ENCODE results near the gene OR6J1. TPM values are rescaled to one million over a fixed set of nuclear protein-coding genes. Genes with fewer than 3 reads are reported as not detected.

OR6J1 gene
- total and polyA plus RNA-seq, 2 of the 13 experiments (the other 11 are each of a cell fraction or from before 2014, with no cell fraction given) = not detected

DNA sequence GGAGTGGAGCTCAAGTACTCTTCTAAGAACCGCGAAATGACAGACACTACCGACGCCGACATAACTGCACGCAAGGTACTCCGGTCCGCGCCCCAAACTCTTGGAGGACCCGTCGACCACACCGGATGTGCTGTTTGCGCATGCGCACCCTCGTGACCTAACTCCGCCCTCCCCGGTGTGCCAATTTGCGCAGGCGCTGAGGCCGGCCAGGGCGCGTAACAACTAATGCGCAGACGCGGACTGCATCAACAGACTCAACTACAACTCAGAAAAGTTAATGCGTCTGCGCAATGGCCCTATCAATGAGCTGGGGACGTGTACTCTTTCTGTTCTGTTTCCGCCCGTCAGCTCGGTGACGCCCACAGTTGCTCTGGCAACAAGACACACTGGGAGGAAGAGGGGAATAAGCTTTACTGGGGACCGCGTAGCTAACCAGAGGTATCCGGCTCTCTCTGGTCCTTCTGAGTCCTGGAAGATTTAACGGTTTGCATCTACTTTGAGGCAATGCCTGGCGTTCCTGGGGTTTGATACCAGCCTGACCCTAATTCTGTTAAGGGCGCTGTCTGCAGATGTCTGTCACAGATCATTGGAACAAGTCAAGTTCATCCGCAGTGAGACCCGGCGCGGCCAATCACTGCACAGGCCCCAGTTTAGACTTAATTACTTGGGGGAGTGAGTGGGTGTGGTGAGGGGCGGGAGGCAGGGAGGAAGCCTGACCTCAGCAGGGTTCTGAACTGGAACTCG is 54.9 kb downstream of the OR6J1 start, which contains the start of gene DAD1 (continued):
- peak; percentile 80 for TF ChIP-seq SNAPC2 (CRISPR knock-in tag; IDR thresholded peaks at IDR 0.05)
- TF ChIP-seq, protein P1, sequence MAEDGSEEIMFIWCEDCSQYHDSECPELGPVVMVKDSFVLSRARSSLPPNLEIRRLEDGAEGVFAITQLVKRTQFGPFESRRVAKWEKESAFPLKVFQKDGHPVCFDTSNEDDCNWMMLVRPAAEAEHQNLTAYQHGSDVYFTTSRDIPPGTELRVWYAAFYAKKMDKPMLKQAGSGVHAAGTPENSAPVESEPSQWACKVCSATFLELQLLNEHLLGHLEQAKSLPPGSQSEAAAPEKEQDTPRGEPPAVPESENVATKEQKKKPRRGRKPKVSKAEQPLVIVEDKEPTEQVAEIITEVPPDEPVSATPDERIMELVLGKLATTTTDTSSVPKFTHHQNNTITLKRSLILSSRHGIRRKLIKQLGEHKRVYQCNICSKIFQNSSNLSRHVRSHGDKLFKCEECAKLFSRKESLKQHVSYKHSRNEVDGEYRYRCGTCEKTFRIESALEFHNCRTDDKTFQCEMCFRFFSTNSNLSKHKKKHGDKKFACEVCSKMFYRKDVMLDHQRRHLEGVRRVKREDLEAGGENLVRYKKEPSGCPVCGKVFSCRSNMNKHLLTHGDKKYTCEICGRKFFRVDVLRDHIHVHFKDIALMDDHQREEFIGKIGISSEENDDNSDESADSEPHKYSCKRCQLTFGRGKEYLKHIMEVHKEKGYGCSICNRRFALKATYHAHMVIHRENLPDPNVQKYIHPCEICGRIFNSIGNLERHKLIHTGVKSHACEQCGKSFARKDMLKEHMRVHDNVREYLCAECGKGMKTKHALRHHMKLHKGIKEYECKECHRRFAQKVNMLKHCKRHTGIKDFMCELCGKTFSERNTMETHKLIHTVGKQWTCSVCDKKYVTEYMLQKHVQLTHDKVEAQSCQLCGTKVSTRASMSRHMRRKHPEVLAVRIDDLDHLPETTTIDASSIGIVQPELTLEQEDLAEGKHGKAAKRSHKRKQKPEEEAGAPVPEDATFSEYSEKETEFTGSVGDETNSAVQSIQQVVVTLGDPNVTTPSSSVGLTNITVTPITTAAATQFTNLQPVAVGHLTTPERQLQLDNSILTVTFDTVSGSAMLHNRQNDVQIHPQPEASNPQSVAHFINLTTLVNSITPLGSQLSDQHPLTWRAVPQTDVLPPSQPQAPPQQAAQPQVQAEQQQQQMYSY (CRISPR knock-in tag; IDR thresholded peaks at IDR 0.05) = no peak
- peak; percentile 79; the same call in 1 of the 2 replicates for TF ChIP-seq CBFB (CRISPR knock-in tag; IDR thresholded peaks at IDR 0.05)
- peak; percentile 30; the same call in 1 of the 2 replicates for TF ChIP-seq ETV6 (CRISPR knock-in tag; conservative IDR thresholded peaks at IDR 0.05)
- peak; percentile 88 for TF ChIP-seq ZNF777 (CRISPR knock-in tag; IDR thresholded peaks at IDR 0.05)
- TF ChIP-seq, protein P2, sequence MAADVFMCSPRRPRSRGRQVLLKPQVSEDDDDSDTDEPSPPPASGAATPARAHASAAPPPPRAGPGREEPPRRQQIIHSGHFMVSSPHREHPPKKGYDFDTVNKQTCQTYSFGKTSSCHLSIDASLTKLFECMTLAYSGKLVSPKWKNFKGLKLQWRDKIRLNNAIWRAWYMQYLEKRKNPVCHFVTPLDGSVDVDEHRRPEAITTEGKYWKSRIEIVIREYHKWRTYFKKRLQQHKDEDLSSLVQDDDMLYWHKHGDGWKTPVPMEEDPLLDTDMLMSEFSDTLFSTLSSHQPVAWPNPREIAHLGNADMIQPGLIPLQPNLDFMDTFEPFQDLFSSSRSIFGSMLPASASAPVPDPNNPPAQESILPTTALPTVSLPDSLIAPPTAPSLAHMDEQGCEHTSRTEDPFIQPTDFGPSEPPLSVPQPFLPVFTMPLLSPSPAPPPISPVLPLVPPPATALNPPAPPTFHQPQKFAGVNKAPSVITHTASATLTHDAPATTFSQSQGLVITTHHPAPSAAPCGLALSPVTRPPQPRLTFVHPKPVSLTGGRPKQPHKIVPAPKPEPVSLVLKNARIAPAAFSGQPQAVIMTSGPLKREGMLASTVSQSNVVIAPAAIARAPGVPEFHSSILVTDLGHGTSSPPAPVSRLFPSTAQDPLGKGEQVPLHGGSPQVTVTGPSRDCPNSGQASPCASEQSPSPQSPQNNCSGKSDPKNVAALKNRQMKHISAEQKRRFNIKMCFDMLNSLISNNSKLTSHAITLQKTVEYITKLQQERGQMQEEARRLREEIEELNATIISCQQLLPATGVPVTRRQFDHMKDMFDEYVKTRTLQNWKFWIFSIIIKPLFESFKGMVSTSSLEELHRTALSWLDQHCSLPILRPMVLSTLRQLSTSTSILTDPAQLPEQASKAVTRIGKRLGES (CRISPR knock-in tag; IDR thresholded peaks at IDR 0.05; ENCODE audit: borderline replicate concordance) = no peak
- peak; percentile 4; the same call in 1 of the 2 replicates for TF ChIP-seq ZSCAN25 (CRISPR knock-in tag; IDR thresholded peaks at IDR 0.05)
- no peak for TF ChIP-seq SALL2 (CRISPR knock-in tag; IDR thresholded peaks at IDR 0.05)
- TF ChIP-seq, protein P3, sequence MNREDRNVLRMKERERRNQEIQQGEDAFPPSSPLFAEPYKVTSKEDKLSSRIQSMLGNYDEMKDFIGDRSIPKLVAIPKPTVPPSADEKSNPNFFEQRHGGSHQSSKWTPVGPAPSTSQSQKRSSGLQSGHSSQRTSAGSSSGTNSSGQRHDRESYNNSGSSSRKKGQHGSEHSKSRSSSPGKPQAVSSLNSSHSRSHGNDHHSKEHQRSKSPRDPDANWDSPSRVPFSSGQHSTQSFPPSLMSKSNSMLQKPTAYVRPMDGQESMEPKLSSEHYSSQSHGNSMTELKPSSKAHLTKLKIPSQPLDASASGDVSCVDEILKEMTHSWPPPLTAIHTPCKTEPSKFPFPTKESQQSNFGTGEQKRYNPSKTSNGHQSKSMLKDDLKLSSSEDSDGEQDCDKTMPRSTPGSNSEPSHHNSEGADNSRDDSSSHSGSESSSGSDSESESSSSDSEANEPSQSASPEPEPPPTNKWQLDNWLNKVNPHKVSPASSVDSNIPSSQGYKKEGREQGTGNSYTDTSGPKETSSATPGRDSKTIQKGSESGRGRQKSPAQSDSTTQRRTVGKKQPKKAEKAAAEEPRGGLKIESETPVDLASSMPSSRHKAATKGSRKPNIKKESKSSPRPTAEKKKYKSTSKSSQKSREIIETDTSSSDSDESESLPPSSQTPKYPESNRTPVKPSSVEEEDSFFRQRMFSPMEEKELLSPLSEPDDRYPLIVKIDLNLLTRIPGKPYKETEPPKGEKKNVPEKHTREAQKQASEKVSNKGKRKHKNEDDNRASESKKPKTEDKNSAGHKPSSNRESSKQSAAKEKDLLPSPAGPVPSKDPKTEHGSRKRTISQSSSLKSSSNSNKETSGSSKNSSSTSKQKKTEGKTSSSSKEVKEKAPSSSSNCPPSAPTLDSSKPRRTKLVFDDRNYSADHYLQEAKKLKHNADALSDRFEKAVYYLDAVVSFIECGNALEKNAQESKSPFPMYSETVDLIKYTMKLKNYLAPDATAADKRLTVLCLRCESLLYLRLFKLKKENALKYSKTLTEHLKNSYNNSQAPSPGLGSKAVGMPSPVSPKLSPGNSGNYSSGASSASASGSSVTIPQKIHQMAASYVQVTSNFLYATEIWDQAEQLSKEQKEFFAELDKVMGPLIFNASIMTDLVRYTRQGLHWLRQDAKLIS (CRISPR knock-in tag; IDR thresholded peaks at IDR 0.05) = peak; percentile 77; the same call in 1 of the 2 replicates
- peak; percentile 71 for TF ChIP-seq MIXL1 (CRISPR knock-in tag; IDR thresholded peaks at IDR 0.05)
- TF ChIP-seq, protein P4, sequence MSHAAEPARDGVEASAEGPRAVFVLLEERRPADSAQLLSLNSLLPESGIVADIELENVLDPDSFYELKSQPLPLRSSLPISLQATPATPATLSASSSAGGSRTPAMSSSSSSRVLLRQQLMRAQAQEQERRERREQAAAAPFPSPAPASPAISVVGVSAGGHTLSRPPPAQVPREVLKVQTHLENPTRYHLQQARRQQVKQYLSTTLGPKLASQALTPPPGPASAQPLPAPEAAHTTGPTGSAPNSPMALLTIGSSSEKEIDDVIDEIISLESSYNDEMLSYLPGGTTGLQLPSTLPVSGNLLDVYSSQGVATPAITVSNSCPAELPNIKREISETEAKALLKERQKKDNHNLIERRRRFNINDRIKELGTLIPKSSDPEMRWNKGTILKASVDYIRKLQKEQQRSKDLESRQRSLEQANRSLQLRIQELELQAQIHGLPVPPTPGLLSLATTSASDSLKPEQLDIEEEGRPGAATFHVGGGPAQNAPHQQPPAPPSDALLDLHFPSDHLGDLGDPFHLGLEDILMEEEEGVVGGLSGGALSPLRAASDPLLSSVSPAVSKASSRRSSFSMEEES (CRISPR knock-in tag; IDR thresholded peaks at IDR 0.05) = peak; percentile 89
- peak; percentile 44; the same call in 1 of the 2 replicates for TF ChIP-seq ZKSCAN5 (CRISPR knock-in tag; IDR thresholded peaks at IDR 0.05)
- TF ChIP-seq, protein P5, sequence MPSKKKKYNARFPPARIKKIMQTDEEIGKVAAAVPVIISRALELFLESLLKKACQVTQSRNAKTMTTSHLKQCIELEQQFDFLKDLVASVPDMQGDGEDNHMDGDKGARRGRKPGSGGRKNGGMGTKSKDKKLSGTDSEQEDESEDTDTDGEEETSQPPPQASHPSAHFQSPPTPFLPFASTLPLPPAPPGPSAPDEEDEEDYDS (CRISPR knock-in tag; IDR thresholded peaks at IDR 0.05) = peak; percentile 86
- TF ChIP-seq, protein P6, sequence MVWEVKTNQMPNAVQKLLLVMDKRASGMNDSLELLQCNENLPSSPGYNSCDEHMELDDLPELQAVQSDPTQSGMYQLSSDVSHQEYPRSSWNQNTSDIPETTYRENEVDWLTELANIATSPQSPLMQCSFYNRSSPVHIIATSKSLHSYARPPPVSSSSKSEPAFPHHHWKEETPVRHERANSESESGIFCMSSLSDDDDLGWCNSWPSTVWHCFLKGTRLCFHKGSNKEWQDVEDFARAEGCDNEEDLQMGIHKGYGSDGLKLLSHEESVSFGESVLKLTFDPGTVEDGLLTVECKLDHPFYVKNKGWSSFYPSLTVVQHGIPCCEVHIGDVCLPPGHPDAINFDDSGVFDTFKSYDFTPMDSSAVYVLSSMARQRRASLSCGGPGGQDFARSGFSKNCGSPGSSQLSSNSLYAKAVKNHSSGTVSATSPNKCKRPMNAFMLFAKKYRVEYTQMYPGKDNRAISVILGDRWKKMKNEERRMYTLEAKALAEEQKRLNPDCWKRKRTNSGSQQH (CRISPR knock-in tag; IDR thresholded peaks at IDR 0.05; ENCODE audit: low read depth) = peak; percentile 88
- TF ChIP-seq SP5 (CRISPR knock-in tag; IDR thresholded peaks at IDR 0.05; ENCODE audit: borderline replicate concordance, low read depth) = peak; percentile 63; the same call in 1 of the 2 replicates
